RPMI8226 (cell line): ENCODE measurements around the gene HS1BP3.

Experiments used
- DNase-seq: peaks from one replicate; pipeline ENCODE4 v3.0.0-alpha.2; 2015

The HS1BP3 gene

GRCh38 chr2:20627712-20628380, 23.1 kb downstream of the HS1BP3 start:
- no peak for DNase-seq

GRCh38 chr2:20626698-20627513, 24.0 kb downstream of the HS1BP3 start:
- no peak for DNase-seq

GRCh38 chr2:20626392-20626697, 24.6 kb downstream of the HS1BP3 start:
- DNase-seq = no peak

- no peak for DNase-seq
Observed at GRCh38 chr2:20625491-20626391, 25.2 kb downstream of the HS1BP3 start.

- no peak for DNase-seq
Observed at GRCh38 chr2:20624884-20625485, 25.9 kb downstream of the HS1BP3 start.

- no peak for DNase-seq
Observed at GRCh38 chr2:20624156-20624883, 26.6 kb downstream of the HS1BP3 start.

- no peak for DNase-seq
Observed at GRCh38 chr2:20623741-20624155, 27.1 kb downstream of the HS1BP3 start.

GRCh38 chr2:20623241-20623640, 27.7 kb downstream of the HS1BP3 start:
- DNase-seq = no peak

- no peak for DNase-seq
Observed at GRCh38 chr2:20622731-20623130, 28.2 kb downstream of the HS1BP3 start.

GRCh38 chr2:20622296-20622686, 28.6 kb downstream of the HS1BP3 start:
- no peak for DNase-seq

GRCh38 chr2:20621366-20622295, 29.3 kb downstream of the HS1BP3 start:
- DNase-seq = no peak

- no peak for DNase-seq
Observed at GRCh38 chr2:20620696-20621365, 30.1 kb downstream of the HS1BP3 start.

GRCh38 chr2:20620271-20620681, 30.6 kb downstream of the HS1BP3 start:
- DNase-seq = no peak

GRCh38 chr2:20619624-20620024, 31.3 kb downstream of the HS1BP3 start:
- no peak for DNase-seq

- no peak for DNase-seq
Observed at GRCh38 chr2:20618886-20619521, 31.9 kb downstream of the HS1BP3 start.

- DNase-seq = no peak
Observed at GRCh38 chr2:20618468-20618885, 32.4 kb downstream of the HS1BP3 start.

GRCh38 chr2:20617892-20618467, 32.9 kb downstream of the HS1BP3 start:
- peak; percentile 40 for DNase-seq

GRCh38 chr2:20617081-20617575, 33.8 kb downstream of the HS1BP3 start:
- DNase-seq = no peak

- no peak for DNase-seq
Observed at GRCh38 chr2:20616341-20616871, 34.5 kb downstream of the HS1BP3 start.
